Panc1 (cell line): Measurements from ENCODE around the gene BTG2.

Source experiments
- POLR2AphosphoS5 ChIP-seq: IDR thresholded peaks from 2 replicates; pipeline ENCODE4 v1.6.1; 2012; ENCODE audit warnings: mild to moderate bottlenecking, low read depth, low read length, moderate library complexity
- SIN3A ChIP-seq: IDR thresholded peaks from 2 replicates; pipeline ENCODE4 v1.6.1; 2012; ENCODE audit warnings: low read depth, mild to moderate bottlenecking, low read length, moderate library complexity, borderline replicate concordance; ENCODE audit not compliant: insufficient read depth
- TCF7L2 ChIP-seq: IDR thresholded peaks from 2 replicates; pipeline ENCODE4 v1.6.1; 2011; ENCODE audit warnings: mild to moderate bottlenecking, low read depth, low read length, inconsistent platforms
- TF ChIP-seq, protein P1 (sequence below), 2 experiments: IDR thresholded peaks; 2 replicates each; pipeline ENCODE4 v1.6.1; 2011 to 2012; ENCODE audit warnings: low read depth in 2 of 2, control low read depth in 1 of 2, low read length in 1 of 2, mild to moderate bottlenecking in 1 of 2, moderate library complexity in 1 of 2; ENCODE audit not compliant: insufficient read depth in 1 of 2
- TF ChIP-seq, protein P2 (sequence below): fragments of 450-650 bp; IDR thresholded peaks from 2 replicates; pipeline ENCODE4 v1.5.1; 2017; ENCODE audit warnings: mild to moderate bottlenecking

DNA sequence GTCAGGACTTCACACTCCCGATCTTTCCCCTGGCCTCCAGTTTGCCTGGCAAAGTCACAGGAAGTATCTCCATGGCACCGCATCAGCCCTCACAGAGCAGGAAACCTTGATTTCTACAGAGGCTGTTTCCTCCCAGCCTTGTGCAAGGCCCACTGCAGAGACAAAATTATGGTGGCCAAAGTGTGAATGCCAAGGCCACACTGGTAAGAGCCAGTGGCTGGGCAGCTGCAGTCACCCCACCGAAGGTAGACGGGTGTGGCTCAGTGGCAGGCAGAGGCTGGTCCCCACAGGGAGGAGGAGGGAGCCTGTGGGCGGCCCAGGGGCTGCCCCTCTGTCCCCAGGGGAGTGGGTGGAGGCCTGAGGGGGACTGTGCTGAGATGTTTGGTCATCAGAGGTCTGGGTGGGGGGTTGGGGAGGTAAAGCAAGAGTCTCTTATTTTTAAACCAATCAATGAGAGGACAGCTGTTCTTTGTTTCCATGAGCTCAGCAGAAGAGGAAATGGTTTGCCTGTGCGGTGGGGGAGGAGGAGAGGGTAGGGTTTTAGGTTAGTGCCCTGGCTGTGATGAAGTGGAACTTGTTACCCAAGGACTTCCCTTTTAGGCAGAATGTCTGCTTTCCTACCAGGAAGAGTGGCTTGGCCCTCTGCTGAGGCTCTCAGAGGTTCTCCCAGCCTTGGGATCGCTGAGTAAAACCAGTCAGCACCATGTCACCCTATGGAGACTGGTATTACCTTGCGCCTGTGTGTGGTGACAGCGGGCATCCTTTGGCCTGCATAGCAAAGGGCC is 18.0 kb upstream of the BTG2 start:
- TF ChIP-seq, protein P1, sequence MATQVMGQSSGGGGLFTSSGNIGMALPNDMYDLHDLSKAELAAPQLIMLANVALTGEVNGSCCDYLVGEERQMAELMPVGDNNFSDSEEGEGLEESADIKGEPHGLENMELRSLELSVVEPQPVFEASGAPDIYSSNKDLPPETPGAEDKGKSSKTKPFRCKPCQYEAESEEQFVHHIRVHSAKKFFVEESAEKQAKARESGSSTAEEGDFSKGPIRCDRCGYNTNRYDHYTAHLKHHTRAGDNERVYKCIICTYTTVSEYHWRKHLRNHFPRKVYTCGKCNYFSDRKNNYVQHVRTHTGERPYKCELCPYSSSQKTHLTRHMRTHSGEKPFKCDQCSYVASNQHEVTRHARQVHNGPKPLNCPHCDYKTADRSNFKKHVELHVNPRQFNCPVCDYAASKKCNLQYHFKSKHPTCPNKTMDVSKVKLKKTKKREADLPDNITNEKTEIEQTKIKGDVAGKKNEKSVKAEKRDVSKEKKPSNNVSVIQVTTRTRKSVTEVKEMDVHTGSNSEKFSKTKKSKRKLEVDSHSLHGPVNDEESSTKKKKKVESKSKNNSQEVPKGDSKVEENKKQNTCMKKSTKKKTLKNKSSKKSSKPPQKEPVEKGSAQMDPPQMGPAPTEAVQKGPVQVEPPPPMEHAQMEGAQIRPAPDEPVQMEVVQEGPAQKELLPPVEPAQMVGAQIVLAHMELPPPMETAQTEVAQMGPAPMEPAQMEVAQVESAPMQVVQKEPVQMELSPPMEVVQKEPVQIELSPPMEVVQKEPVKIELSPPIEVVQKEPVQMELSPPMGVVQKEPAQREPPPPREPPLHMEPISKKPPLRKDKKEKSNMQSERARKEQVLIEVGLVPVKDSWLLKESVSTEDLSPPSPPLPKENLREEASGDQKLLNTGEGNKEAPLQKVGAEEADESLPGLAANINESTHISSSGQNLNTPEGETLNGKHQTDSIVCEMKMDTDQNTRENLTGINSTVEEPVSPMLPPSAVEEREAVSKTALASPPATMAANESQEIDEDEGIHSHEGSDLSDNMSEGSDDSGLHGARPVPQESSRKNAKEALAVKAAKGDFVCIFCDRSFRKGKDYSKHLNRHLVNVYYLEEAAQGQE (IDR thresholded peaks at IDR 0.05; ENCODE audit: insufficient read depth in 1 of 2, low read depth in 2 of 2, low read length in 1 of 2), result no peak
- TF ChIP-seq POLR2AphosphoS5 (no peak), SIN3A (no peak), TCF7L2 (no peak)
- TF ChIP-seq, protein P2, sequence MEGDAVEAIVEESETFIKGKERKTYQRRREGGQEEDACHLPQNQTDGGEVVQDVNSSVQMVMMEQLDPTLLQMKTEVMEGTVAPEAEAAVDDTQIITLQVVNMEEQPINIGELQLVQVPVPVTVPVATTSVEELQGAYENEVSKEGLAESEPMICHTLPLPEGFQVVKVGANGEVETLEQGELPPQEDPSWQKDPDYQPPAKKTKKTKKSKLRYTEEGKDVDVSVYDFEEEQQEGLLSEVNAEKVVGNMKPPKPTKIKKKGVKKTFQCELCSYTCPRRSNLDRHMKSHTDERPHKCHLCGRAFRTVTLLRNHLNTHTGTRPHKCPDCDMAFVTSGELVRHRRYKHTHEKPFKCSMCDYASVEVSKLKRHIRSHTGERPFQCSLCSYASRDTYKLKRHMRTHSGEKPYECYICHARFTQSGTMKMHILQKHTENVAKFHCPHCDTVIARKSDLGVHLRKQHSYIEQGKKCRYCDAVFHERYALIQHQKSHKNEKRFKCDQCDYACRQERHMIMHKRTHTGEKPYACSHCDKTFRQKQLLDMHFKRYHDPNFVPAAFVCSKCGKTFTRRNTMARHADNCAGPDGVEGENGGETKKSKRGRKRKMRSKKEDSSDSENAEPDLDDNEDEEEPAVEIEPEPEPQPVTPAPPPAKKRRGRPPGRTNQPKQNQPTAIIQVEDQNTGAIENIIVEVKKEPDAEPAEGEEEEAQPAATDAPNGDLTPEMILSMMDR, result no peak
